CD4-positive, alpha-beta T cell treated with Interleukin-4 for 4 hours (primary cell): ENCODE measurements around the gene CRPPA.
"Not testable (repeated sequence)": the region's sequence is repeated elsewhere in the genome, so short reads cannot be mapped to it uniquely, and the experiment has no call there.

Experiments used
- DNase-seq: peaks from one replicate; pipeline ENCODE4 v3.0.0-alpha.2; 2020

CRPPA gene

GRCh38 chr7:16396766-16397500, 24.4 kb downstream of the CRPPA start:
- no peak for DNase-seq

GRCh38 chr7:16395121-16395520, 26.2 kb downstream of the CRPPA start:
- no peak for DNase-seq

GRCh38 chr7:16393862-16394422, 27.4 kb downstream of the CRPPA start:
- DNase-seq: no peak

GRCh38 chr7:16392990-16393523, 28.3 kb downstream of the CRPPA start:
- DNase-seq: no peak

- DNase-seq: not testable (repeated sequence)
These were observed 37.6 kb downstream of the CRPPA start for GRCh38 chr7:16383786-16384185.

GRCh38 chr7:16383103-16383502, 38.2 kb downstream of the CRPPA start:
- DNase-seq: not testable (repeated sequence)
